GM10266 (cell line): ENCODE results near the gene SPEM1.

Experiments
- DNase-seq: peaks from one replicate; pipeline ENCODE4 v3.0.0; 2012; ENCODE audit errors: extremely low spot score
- TF ChIP-seq, protein P1 (sequence below): IDR thresholded peaks from 2 replicates; pipeline ENCODE4 v1.5.1; 2012; ENCODE audit warnings: mild to moderate bottlenecking, low read depth; ENCODE audit not compliant: control insufficient read depth, insufficient read depth; ENCODE audit errors: missing control alignments

The SPEM1 gene

DNA sequence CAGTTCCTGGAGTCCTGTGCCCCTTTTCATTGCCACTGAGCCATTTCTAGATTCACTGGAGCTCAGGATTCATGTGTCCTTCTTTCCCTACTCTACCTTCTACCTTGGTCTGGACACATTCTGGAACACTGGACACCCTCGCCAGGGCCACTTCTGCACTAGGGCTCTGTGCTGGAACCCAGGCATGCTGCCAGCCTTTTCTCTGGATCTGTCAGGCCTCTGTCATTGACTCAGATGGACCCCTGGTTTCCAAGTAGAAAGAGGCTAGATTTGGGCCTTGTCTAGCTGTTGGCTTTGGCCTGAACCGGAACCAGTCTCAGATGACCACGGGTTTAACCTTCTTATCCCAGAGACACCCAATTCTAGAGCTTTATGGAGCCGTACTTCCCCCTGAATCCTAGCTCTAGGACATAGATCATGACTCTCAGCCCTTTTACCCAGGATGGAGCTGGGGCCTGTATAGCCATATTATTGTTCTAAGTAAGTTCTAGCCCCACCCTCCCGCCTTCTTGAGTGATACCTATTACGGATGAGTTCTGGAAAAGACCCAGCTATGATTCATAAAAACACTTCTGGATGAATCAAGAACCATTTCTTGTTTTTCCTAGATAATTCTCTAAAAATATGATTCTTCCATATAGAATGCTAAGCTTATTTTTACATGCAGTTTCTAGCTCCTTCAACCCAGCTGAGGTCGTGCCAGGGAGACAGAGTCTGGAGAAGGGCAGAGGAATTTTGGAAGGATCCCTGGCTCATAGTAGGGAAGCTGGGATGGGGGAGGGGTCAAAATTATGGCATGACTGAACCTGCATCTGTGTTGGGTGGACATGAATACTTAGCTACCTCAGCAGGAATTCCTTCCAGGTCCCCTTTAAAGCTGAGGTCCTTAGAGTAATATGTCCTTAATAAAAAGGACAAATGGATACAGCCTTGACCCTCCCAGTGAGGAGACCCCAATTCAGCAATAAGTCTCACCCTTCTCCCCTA, 23.7 kb downstream of the SPEM1 start:
- TF ChIP-seq, protein P1, sequence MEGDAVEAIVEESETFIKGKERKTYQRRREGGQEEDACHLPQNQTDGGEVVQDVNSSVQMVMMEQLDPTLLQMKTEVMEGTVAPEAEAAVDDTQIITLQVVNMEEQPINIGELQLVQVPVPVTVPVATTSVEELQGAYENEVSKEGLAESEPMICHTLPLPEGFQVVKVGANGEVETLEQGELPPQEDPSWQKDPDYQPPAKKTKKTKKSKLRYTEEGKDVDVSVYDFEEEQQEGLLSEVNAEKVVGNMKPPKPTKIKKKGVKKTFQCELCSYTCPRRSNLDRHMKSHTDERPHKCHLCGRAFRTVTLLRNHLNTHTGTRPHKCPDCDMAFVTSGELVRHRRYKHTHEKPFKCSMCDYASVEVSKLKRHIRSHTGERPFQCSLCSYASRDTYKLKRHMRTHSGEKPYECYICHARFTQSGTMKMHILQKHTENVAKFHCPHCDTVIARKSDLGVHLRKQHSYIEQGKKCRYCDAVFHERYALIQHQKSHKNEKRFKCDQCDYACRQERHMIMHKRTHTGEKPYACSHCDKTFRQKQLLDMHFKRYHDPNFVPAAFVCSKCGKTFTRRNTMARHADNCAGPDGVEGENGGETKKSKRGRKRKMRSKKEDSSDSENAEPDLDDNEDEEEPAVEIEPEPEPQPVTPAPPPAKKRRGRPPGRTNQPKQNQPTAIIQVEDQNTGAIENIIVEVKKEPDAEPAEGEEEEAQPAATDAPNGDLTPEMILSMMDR = no peak
- DNase-seq = no peak

DNA sequence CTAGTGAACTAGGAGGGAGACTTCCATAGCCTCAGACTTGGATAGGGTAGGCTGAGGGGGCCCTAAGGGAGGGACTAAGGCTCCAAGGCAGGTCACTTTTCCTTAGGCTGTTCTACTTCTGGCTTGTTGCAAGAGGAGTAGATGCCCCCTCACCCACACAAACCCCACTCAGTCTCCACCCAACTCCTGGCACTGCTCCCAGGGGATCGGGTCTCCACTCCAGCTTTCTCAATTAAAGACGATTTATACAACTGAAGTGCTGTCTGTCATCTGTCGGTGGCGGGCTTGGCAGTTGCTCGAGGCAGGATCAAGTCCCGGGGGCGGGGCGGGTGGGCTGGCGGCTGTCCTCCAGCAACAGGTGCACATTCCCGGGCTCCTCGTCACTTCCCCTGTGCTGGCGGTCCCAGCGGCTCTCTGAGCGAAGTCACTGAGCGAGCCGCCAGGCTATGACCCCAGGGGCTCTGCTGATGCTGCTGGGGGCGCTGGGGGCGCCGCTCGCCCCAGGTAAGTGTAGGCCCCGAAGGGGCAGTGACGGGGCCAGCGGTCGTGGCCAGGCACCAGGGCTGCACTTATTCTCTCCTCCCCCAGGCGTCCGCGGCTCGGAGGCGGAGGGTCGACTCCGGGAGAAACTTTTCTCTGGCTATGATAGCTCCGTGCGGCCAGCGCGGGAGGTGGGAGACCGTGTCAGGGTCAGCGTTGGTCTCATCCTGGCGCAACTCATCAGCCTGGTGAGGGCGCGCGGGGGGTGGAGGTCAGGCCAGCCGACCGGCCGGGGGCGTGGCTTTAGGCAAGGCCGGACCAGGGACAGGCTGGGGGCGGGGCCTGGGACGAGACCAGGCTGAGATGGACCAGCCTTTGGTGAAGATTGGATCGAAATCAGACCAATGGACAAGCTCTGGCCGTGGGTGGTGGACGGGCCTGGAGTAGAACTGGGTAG, 24.8 kb downstream of the SPEM1 start, which contains the start of gene CHRNB1:
Gene CHRNB1, plus strand, starts transcription at position 380 of the 937 bp plus-strand sequence. Its CDS starts 67 bp downstream, at position 447.
- TF ChIP-seq, protein P1 = peak; percentile 32
- peak; percentile 77 for DNase-seq

- DNase-seq = peak; percentile 66
- TF ChIP-seq, protein P1 = no peak
Observed at GRCh38 chr17:7445619-7445968, 25.5 kb downstream of the SPEM1 start.

DNA sequence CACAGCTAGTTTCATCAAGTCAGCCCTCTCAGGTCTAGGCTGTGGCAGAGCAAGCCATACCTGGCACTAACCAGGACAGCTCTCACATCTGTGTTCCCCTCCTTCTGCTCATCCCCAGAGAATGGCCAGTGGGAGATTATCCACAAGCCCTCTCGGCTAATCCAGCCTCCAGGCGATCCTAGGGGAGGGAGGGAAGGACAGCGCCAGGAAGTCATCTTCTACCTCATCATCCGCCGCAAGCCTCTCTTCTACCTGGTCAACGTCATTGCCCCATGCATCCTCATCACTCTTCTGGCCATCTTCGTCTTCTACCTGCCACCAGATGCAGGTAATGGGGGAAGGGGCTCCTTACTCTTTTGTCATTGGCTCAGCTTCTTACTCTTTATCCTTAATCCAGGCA, 28.3 kb downstream of the SPEM1 start:
- TF ChIP-seq, protein P1 = no peak
- DNase-seq = no peak

- TF ChIP-seq, protein P1 = no peak
- no peak for DNase-seq
Observed at GRCh38 chr17:7459961-7460545, 39.9 kb downstream of the SPEM1 start.

GRCh38 chr17:7460850-7461660, 40.9 kb downstream of the SPEM1 start:
- DNase-seq = no peak
- TF ChIP-seq, protein P1 = no peak
